Esophagus muscularis mucosa (tissue), 3 donors: ENCODE results near the gene TEX50.

Experiments
- CTCF ChIP-seq, 3 experiments: fragments of 200-600 bp in 2 of 3; fragments of 450-650 bp in 1 of 3; sonication (generic) in 2 of 3; IDR thresholded peaks; one replicate each; pipeline ENCODE4 v1.5.1; 2017 to 2019; ENCODE audit warnings: antibody characterized with exemption in 3 of 3, mild to moderate bottlenecking in 2 of 3, moderate library complexity in 1 of 3
- POLR2AphosphoS5 ChIP-seq, 2 donors: sonication (generic); formaldehyde crosslinking; IDR thresholded peaks; one replicate each; pipeline ENCODE4 v1.6.1; 2017; ENCODE audit warnings: antibody characterized with exemption in 2 of 2

GRCh38 chr1:173627269-173627668 lies 7.9 kb upstream of the TEX50 start:
- TF ChIP-seq CTCF (IDR thresholded peaks at IDR 0.05) (no peak), POLR2AphosphoS5 (IDR thresholded peaks at IDR 0.05) (no peak)
